CD4-positive, CD25-positive, alpha-beta regulatory T cell (primary cell): ENCODE results near the gene SCG5. TPM values are rescaled to one million over a fixed set of nuclear protein-coding genes. Genes with fewer than 3 reads are reported as not detected.

Source experiments
- ATAC-seq, 2 donors: fragments of 150-1000 bp; cut with Tn5 transposase; one replicate each; pipeline ENCODE4 v1.10.0; 2021; ENCODE audit warnings: low read depth in 2 of 2, moderate number of reproducible peaks in 2 of 2, moderate library complexity in 1 of 2
- DNase-seq, 3 donors: peaks; one replicate each; pipeline versions ENCODE4 v3.0.0 to v3.0.0-alpha.2; 2012 to 2022; ENCODE audit warnings: mixed read lengths in 1 of 3
- H3K27ac ChIP-seq: one replicate; pipeline ENCODE4 v1.7.0; 2013; ENCODE audit warnings: mild to moderate bottlenecking, low read length; ENCODE audit not compliant: insufficient read depth, poor library complexity, severe bottlenecking
- H3K27me3 ChIP-seq: one replicate; pipeline ENCODE4 v1.7.0; 2013; ENCODE audit warnings: low read length; ENCODE audit not compliant: control insufficient read depth, insufficient read depth
- H3K36me3 ChIP-seq: one replicate; pipeline ENCODE4 v1.7.0; 2013; ENCODE audit warnings: mild to moderate bottlenecking, low read length, moderate library complexity; ENCODE audit not compliant: control insufficient read depth, insufficient read depth
- H3K4me1 ChIP-seq: 2 replicates; pipeline ENCODE4 v1.7.0; 2013; ENCODE audit warnings: mild to moderate bottlenecking, low read length; ENCODE audit not compliant: insufficient read depth, control insufficient read depth, poor library complexity, severe bottlenecking
- H3K4me3 ChIP-seq: one replicate; pipeline ENCODE4 v1.7.0; 2013; ENCODE audit warnings: low read depth, mild to moderate bottlenecking, low read length, moderate library complexity
- H3K9me3 ChIP-seq, 2 experiments: 1 replicate in 1 of 2; 2 replicates in 1 of 2; pipeline ENCODE4 v1.7.0; 2013; ENCODE audit warnings: low read length in 2 of 2, mild to moderate bottlenecking in 1 of 2, moderate library complexity in 1 of 2; ENCODE audit not compliant: control insufficient read depth in 2 of 2
- H3K27ac Mint-ChIP-seq, 3 donors: one replicate each; pipeline ENCODE4 v1.8.0; 2020 to 2022; ENCODE audit warnings: mild to moderate bottlenecking in 3 of 3, mixed read lengths in 3 of 3, moderate library complexity in 2 of 3
- H3K27me3 Mint-ChIP-seq: one replicate; pipeline ENCODE4 v1.8.0; 2022; ENCODE audit warnings: mild to moderate bottlenecking, mixed read lengths
- H3K36me3 Mint-ChIP-seq: one replicate; pipeline ENCODE4 v1.8.0; 2020; ENCODE audit warnings: mixed read lengths
- H3K4me1 Mint-ChIP-seq, 4 donors: one replicate each; pipeline ENCODE4 v1.8.0; 2020 to 2022; ENCODE audit warnings: mixed read lengths in 4 of 4, mild to moderate bottlenecking in 1 of 4
- H3K4me3 Mint-ChIP-seq, 4 donors: one replicate each; pipeline ENCODE4 v1.8.0; 2020 to 2022; ENCODE audit warnings: mild to moderate bottlenecking in 4 of 4, mixed read lengths in 4 of 4, moderate library complexity in 3 of 4
- H3K9me3 Mint-ChIP-seq, 7 donors: one replicate each; pipeline ENCODE4 v1.8.0; 2020 to 2022; ENCODE audit warnings: mixed read lengths in 7 of 7, mild to moderate bottlenecking in 3 of 7, moderate library complexity in 2 of 7
- polyA plus RNA-seq, 4 donors: library from polyadenylated mRNA; unstranded; fragments of 300-500 nt; fragmentation: Illumina TruSeq; gene quantifications; one replicate each; pipeline ENCODE4 v1.2.3, GENCODE V29; 2021
- total RNA-seq: library from RNA; stranded (reverse); gene quantifications from one replicate; pipeline ENCODE4 v1.2.3, GENCODE V29; 2022

The SCG5 gene
- total and polyA plus RNA-seq, 5 donors from 2014 or later: 0.28 to 1.8 (median 0.86) TPM

- Histone ChIP-seq H3K27me3 (peaks cover 2% of the 10 kb centered on the region), H3K27ac (no peak overlapping the region), H3K4me1 (no peaks in the 10 kb centered on the region), H3K4me3 (no peak overlapping the region), H3K9me3 (no peaks in the 10 kb centered on the region), H3K36me3 (no peaks in the 10 kb centered on the region)
- Mint-ChIP-seq H3K4me1 (no peaks in the 10 kb centered on the region), H3K27me3 (peaks cover 34% of the 10 kb centered on the region), H3K27ac (no peak overlapping the region), H3K4me3 (no peak overlapping the region), H3K9me3 (peaks cover 0 to 2% (median 0%) of the 10 kb centered on the region in 7 donors), H3K36me3 (no peaks in the 10 kb centered on the region)
- DNase-seq (no peak), ATAC-seq (no peak)
Observed at GRCh38 chr15:32709295-32710033, 68.0 kb downstream of the SCG5 start.

GRCh38 chr15:32715276-32715675 lies 73.8 kb downstream of the SCG5 start:
- H3K27me3 ChIP-seq: peaks cover 25% of the 10 kb centered on the region
- Mint-ChIP-seq H3K27ac (no peak overlapping the region), H3K4me3 (no peak overlapping the region), H3K4me1 (peaks cover 0 to 14% (median 5%) of the 10 kb centered on the region in 4 donors), H3K27me3 (peaks cover 46% of the 10 kb centered on the region), H3K9me3 (peaks cover 0 to 2% (median 0%) of the 10 kb centered on the region in 7 donors), H3K36me3 (no peaks in the 10 kb centered on the region)
- no peaks in the 10 kb centered on the region for H3K36me3 ChIP-seq
- H3K27ac ChIP-seq: no peak overlapping the region
- no peaks in the 10 kb centered on the region for H3K9me3 ChIP-seq
- peaks cover 8% of the 10 kb centered on the region for H3K4me1 ChIP-seq
- ATAC-seq: no peak
- DNase-seq: no peak
- no peak overlapping the region for H3K4me3 ChIP-seq

GRCh38 chr15:32716216-32716914 lies 74.9 kb downstream of the SCG5 start:
- peaks cover 27% of the 10 kb centered on the region for H3K27me3 ChIP-seq
- H3K9me3 Mint-ChIP-seq: peaks cover 0 to 2% (median 0%) of the 10 kb centered on the region in 7 donors
- H3K4me3 ChIP-seq: no peak overlapping the region
- H3K27ac ChIP-seq: no peak overlapping the region
- no peaks in the 10 kb centered on the region for H3K9me3 ChIP-seq
- peaks cover 8% of the 10 kb centered on the region for H3K4me1 ChIP-seq
- peaks cover 0 to 14% (median 5%) of the 10 kb centered on the region in 4 donors for H3K4me1 Mint-ChIP-seq
- DNase-seq: no peak
- no peaks in the 10 kb centered on the region for H3K36me3 Mint-ChIP-seq
- peak overlapping the region in 1 of 4 donors; percentile 17 for H3K4me3 Mint-ChIP-seq
- no peak overlapping the region for H3K27ac Mint-ChIP-seq
- H3K36me3 ChIP-seq: no peaks in the 10 kb centered on the region
- ATAC-seq: no peak
- H3K27me3 Mint-ChIP-seq: peaks cover 55% of the 10 kb centered on the region

GRCh38 chr15:32716915-32717425 lies 75.5 kb downstream of the SCG5 start:
- Mint-ChIP-seq H3K4me3 (peak overlapping the region in 1 of 4 donors; percentile 17), H3K9me3 (peaks cover 0 to 2% (median 0%) of the 10 kb centered on the region in 7 donors), H3K27me3 (peaks cover 61% of the 10 kb centered on the region), H3K4me1 (peaks cover 0 to 14% (median 5%) of the 10 kb centered on the region in 4 donors), H3K27ac (no peak overlapping the region), H3K36me3 (no peaks in the 10 kb centered on the region)
- H3K4me1 ChIP-seq: peaks cover 8% of the 10 kb centered on the region
- H3K9me3 ChIP-seq: no peaks in the 10 kb centered on the region
- no peak for ATAC-seq
- no peak overlapping the region for H3K4me3 ChIP-seq
- no peak for DNase-seq
- no peaks in the 10 kb centered on the region for H3K36me3 ChIP-seq
- H3K27me3 ChIP-seq: peaks cover 27% of the 10 kb centered on the region
- H3K27ac ChIP-seq: no peak overlapping the region

- Mint-ChIP-seq H3K36me3 (no peaks in the 10 kb centered on the region), H3K4me3 (peak within 1 kb of the TSS in 2 of 4 donors; percentile 17 to 55), H3K27ac (no peak within 1 kb of the TSS), H3K27me3 (peaks cover 67% of the 10 kb centered on the region), H3K9me3 (peaks cover 0 to 5% (median 0%) of the 10 kb centered on the region in 7 donors), H3K4me1 (peaks cover 0 to 14% (median 7%) of the 10 kb centered on the region in 4 donors)
- peaks cover 27% of the 10 kb centered on the region for H3K27me3 ChIP-seq
- H3K36me3 ChIP-seq: no peaks in the 10 kb centered on the region
- no peak within 1 kb of the TSS for H3K4me3 ChIP-seq
- no peak within 1 kb of the TSS for H3K27ac ChIP-seq
- peaks cover 8% of the 10 kb centered on the region for H3K4me1 ChIP-seq
- no peak for DNase-seq
- ATAC-seq: no peak
- no peaks in the 10 kb centered on the region for H3K9me3 ChIP-seq
Observed at GRCh38 chr15:32717426-32718226, 76.1 kb downstream of the SCG5 start, which contains the start of gene GREM1. Gene GREM1, plus strand, starts transcription at chr15:32718004. Its CDS starts 12,687 bp downstream, at chr15:32730691.

GRCh38 chr15:32718227-32718820 lies 76.8 kb downstream of the SCG5 start:
- DNase-seq (no peak), ATAC-seq (no peak)
- no peak overlapping the region for H3K27ac Mint-ChIP-seq
- no peaks in the 10 kb centered on the region for H3K36me3 ChIP-seq
- peaks cover 8% of the 10 kb centered on the region for H3K4me1 ChIP-seq
- H3K9me3 ChIP-seq: no peaks in the 10 kb centered on the region
- no peak overlapping the region for H3K4me3 ChIP-seq
- H3K4me1 Mint-ChIP-seq: peaks cover 0 to 15% (median 9%) of the 10 kb centered on the region in 4 donors
- peaks cover 0 to 5% (median 0%) of the 10 kb centered on the region in 7 donors for H3K9me3 Mint-ChIP-seq
- H3K36me3 Mint-ChIP-seq: no peaks in the 10 kb centered on the region
- H3K27ac ChIP-seq: no peak overlapping the region
- H3K27me3 ChIP-seq: peaks cover 27% of the 10 kb centered on the region
- no peak overlapping the region for H3K4me3 Mint-ChIP-seq
- peaks cover 66% of the 10 kb centered on the region for H3K27me3 Mint-ChIP-seq
